ENCODE measurements around the gene RAPGEF2.
A peak's percentile ranks its signal among the peaks of the same experiment; 100 is the strongest.

RAPGEF2 gene

GRCh38 chr4:159283696-159284095 is 180.8 kb downstream of the RAPGEF2 start:
- TF ChIP-seq CTCF (IDR thresholded peaks at IDR 0.05; ENCODE audit: low read depth, low read length) = no peak
- DNase-seq (ENCODE audit: low read depth in 2 of 2) = peak; percentile 83 to 90
- H3K4me3 ChIP-seq (replicated peaks in 1 of 2; ENCODE audit: low read depth in 2 of 2, low read length in 2 of 2) = no peak overlapping the region

GRCh38 chr4:159284113-159284512 is 181.2 kb downstream of the RAPGEF2 start:
- H3K4me3 ChIP-seq (replicated peaks in 1 of 2; ENCODE audit: low read depth in 2 of 2, low read length in 2 of 2) = no peak overlapping the region
- TF ChIP-seq CTCF (IDR thresholded peaks at IDR 0.05; ENCODE audit: low read depth, low read length) = no peak
- peak in 1 of 2 donors; percentile 53 for DNase-seq (ENCODE audit: low read depth in 2 of 2)

GRCh38 chr4:159284733-159285132 is 181.9 kb downstream of the RAPGEF2 start:
- no peak for TF ChIP-seq CTCF (IDR thresholded peaks at IDR 0.05; ENCODE audit: low read depth, low read length)
- no peak overlapping the region for H3K4me3 ChIP-seq (replicated peaks in 1 of 2; ENCODE audit: low read depth in 2 of 2, low read length in 2 of 2)
- DNase-seq (ENCODE audit: low read depth in 2 of 2) = no peak

GRCh38 chr4:159287767-159288166 is 184.9 kb downstream of the RAPGEF2 start:
- H3K4me3 ChIP-seq (replicated peaks in 1 of 2; ENCODE audit: low read depth in 2 of 2, low read length in 2 of 2) = no peak overlapping the region
- no peak for TF ChIP-seq CTCF (IDR thresholded peaks at IDR 0.05; ENCODE audit: low read depth, low read length)
- no peak for DNase-seq (ENCODE audit: low read depth in 2 of 2)

- no peak overlapping the region for H3K4me3 ChIP-seq (replicated peaks in 1 of 2; ENCODE audit: low read depth in 2 of 2, low read length in 2 of 2)
- no peak for TF ChIP-seq CTCF (IDR thresholded peaks at IDR 0.05; ENCODE audit: low read depth, low read length)
- DNase-seq (ENCODE audit: low read depth in 2 of 2) = no peak
These were observed 186.8 kb downstream of the RAPGEF2 start for GRCh38 chr4:159289682-159290081.

- H3K4me3 ChIP-seq (replicated peaks in 1 of 2; ENCODE audit: low read depth in 2 of 2, low read length in 2 of 2) = no peak overlapping the region
- DNase-seq (ENCODE audit: low read depth in 2 of 2) = peak in 1 of 2 donors; percentile 56
- no peak for TF ChIP-seq CTCF (IDR thresholded peaks at IDR 0.05; ENCODE audit: low read depth, low read length)
These were observed 187.6 kb downstream of the RAPGEF2 start for GRCh38 chr4:159290321-159291030.

GRCh38 chr4:159291176-159291575 is 188.3 kb downstream of the RAPGEF2 start:
- H3K4me3 ChIP-seq (replicated peaks in 1 of 2; ENCODE audit: low read depth in 2 of 2, low read length in 2 of 2) = no peak overlapping the region
- DNase-seq (ENCODE audit: low read depth in 2 of 2) = no peak
- no peak for TF ChIP-seq CTCF (IDR thresholded peaks at IDR 0.05; ENCODE audit: low read depth, low read length)
